WI38 (cell line): ENCODE results near the gene HEG1.

ENCODE experiments used
- H3K4me3 ChIP-seq: 2 replicates; pipeline ENCODE4 v1.5.1; 2011; ENCODE audit warnings: low read depth, mild to moderate bottlenecking, control low read depth, low read length
- CTCF ChIP-seq: IDR thresholded peaks from 2 replicates; pipeline ENCODE4 v1.5.1; 2012; ENCODE audit warnings: low read depth, mild to moderate bottlenecking, control low read depth, low read length

HEG1 gene

GRCh38 chr3:125077864-125078263 lies 22.1 kb upstream of the HEG1 start:
- no peak overlapping the region for H3K4me3 ChIP-seq
- TF ChIP-seq CTCF, result no peak

GRCh38 chr3:125076464-125076863 lies 20.7 kb upstream of the HEG1 start:
- H3K4me3 ChIP-seq, result no peak overlapping the region
- no peak for TF ChIP-seq CTCF

DNA sequence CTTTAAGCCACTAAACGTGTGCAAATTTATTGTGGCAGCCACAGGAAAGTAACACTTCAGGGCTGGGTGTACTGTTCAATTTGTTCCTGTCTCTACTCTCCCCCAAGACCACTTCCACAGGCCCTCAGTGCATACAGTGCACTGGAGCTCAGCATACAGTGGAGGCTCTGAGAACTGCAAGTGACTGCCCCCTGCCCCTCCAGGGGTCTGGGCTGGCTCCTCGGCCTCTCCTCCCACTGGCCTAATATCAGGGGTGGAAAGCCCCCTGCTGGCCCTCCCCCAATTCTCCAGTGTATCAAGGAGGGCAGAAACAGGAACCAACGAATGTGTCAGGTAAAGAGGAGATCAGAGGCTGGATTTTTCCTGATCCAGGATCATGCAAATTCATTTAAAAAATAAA lies 19.9 kb upstream of the HEG1 start:
- no peak overlapping the region for H3K4me3 ChIP-seq
- TF ChIP-seq CTCF, result no peak

GRCh38 chr3:125073390-125073905 lies 17.7 kb upstream of the HEG1 start:
- no peak overlapping the region for H3K4me3 ChIP-seq
- TF ChIP-seq CTCF, result no peak

- no peak overlapping the region for H3K4me3 ChIP-seq
These were observed 17.1 kb upstream of the HEG1 start for GRCh38 chr3:125072749-125073389.

GRCh38 chr3:125072301-125072700 lies 16.5 kb upstream of the HEG1 start:
- TF ChIP-seq CTCF, result no peak
- no peak overlapping the region for H3K4me3 ChIP-seq

More at GRCh38 chr3:125072749-125073389, 17.1 kb upstream of the HEG1 start:
- TF ChIP-seq CTCF, result no peak

- H3K4me3 ChIP-seq, result no peak overlapping the region
- TF ChIP-seq CTCF, result no peak
These were observed 14.4 kb upstream of the HEG1 start for GRCh38 chr3:125069968-125070745.
